GM12873 (cell line): ENCODE results near the gene WRNIP1.

ENCODE experiments used
- TF ChIP-seq, protein P1 (sequence below): IDR thresholded peaks from 2 replicates; pipeline ENCODE4 v1.5.1; 2012; ENCODE audit warnings: low read depth, mild to moderate bottlenecking, moderate library complexity, low read length, control low read depth; ENCODE audit not compliant: insufficient read depth; ENCODE audit errors: missing control alignments

WRNIP1 gene

DNA sequence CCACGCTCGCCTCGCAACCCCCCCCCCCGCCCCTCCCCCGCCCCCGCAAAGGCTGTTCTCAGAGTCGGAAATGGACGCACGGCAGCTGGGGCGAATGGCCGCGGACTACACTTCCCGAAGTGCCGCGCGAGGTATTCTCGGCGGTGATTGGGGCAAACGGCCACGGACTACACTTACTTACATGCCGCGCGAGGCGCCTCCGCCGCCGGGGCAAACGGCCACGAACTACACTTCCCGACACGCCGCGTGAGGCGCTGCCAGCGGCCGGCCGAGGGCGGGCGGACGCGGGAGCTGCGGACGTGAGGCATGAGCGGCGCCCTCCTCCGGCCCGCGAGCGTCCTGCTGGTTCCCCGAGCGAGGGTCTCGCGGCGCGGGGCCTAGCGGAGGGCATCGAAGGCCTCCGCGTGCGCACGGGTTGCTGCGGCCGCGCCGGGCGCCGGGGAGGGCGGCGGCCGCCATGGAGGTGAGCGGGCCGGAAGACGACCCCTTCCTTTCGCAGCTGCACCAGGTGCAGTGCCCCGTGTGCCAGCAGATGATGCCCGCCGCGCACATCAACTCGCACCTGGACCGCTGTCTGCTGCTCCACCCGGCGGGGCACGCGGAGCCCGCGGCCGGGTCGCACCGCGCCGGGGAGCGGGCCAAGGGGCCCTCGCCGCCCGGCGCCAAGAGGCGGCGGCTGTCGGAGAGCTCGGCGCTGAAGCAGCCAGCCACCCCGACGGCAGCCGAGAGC, at the start of gene WRNIP1:
WRNIP1 (plus strand) TSS at position 228 of the 730 bp plus-strand sequence; CDS start at position 458, 230 bp downstream.
- TF ChIP-seq, protein P1, sequence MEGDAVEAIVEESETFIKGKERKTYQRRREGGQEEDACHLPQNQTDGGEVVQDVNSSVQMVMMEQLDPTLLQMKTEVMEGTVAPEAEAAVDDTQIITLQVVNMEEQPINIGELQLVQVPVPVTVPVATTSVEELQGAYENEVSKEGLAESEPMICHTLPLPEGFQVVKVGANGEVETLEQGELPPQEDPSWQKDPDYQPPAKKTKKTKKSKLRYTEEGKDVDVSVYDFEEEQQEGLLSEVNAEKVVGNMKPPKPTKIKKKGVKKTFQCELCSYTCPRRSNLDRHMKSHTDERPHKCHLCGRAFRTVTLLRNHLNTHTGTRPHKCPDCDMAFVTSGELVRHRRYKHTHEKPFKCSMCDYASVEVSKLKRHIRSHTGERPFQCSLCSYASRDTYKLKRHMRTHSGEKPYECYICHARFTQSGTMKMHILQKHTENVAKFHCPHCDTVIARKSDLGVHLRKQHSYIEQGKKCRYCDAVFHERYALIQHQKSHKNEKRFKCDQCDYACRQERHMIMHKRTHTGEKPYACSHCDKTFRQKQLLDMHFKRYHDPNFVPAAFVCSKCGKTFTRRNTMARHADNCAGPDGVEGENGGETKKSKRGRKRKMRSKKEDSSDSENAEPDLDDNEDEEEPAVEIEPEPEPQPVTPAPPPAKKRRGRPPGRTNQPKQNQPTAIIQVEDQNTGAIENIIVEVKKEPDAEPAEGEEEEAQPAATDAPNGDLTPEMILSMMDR = peak; percentile 63

GRCh38 chr6:2715737-2716136, 49.5 kb upstream of the WRNIP1 start:
- TF ChIP-seq, protein P1 = no peak

GRCh38 chr6:2716936-2717700, 48.1 kb upstream of the WRNIP1 start:
- TF ChIP-seq, protein P1 = no peak

GRCh38 chr6:2718334-2719092, 46.7 kb upstream of the WRNIP1 start:
- TF ChIP-seq, protein P1 = no peak

GRCh38 chr6:2719093-2719455, 46.1 kb upstream of the WRNIP1 start:
- TF ChIP-seq, protein P1 = no peak

DNA sequence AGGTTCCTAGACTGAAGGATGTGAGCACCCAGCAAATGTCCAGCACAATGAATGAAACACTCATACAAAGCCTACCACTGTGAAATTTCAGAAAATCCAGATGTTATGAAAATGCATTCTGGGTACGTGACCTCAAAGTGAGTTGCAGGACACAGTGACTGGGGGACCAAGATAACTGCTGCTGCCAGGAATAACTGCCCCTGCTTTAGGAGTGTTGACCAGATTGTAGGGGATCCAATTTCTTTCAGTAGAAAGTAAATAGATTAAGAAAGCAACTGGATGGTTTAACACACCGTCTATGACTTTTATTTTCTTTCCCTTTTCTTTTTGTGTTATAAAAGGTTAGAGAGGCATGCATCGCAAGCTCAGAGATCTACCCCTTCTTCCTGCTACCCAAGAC, 44.0 kb upstream of the WRNIP1 start:
- TF ChIP-seq, protein P1 = no peak
